HG02623 (cell line): Measurements from ENCODE around the gene DEFB131B.
"Not testable (repeated sequence)": the region's sequence is repeated elsewhere in the genome, so short reads cannot be mapped to it uniquely, and the experiment has no call there.

ENCODE experiments used
- ATAC-seq: cut with Tn5 transposase; IDR thresholded peaks from one replicate; pipeline ENCODE4 v1.9.1; 2021; ENCODE audit warnings: moderate library complexity; ENCODE audit not compliant: unreplicated experiment

The DEFB131B gene

GRCh38 chr11:71911321-71911985 lies 33.2 kb downstream of the DEFB131B start:
- not testable (repeated sequence) for ATAC-seq

- ATAC-seq, result not testable (repeated sequence)
Measured at GRCh38 chr11:71911986-71912340, 33.7 kb downstream of the DEFB131B start.

GRCh38 chr11:71913756-71914526 lies 35.7 kb downstream of the DEFB131B start:
- no peak for ATAC-seq

GRCh38 chr11:71914617-71915189 lies 36.5 kb downstream of the DEFB131B start:
- no peak for ATAC-seq

- ATAC-seq, result no peak
Measured at GRCh38 chr11:71917646-71918140, 39.4 kb downstream of the DEFB131B start.

- peak; percentile 51 for ATAC-seq
Measured at GRCh38 chr11:71927820-71928736, 49.8 kb downstream of the DEFB131B start, which contains the start of gene XNDC1N. Gene XNDC1N (minus strand): TSS chr11:71928594. CDS start chr11:71923353, 5,241 bp downstream.

- peak; percentile 72 for ATAC-seq
Measured at GRCh38 chr11:71928737-71929443, 50.6 kb downstream of the DEFB131B start, which contains the start of gene RNF121. Gene RNF121 (plus strand): TSS chr11:71929046. CDS start chr11:71929062, 16 bp downstream.

GRCh38 chr11:71929491-71929890 lies 51.2 kb downstream of the DEFB131B start:
- ATAC-seq, result no peak

GRCh38 chr11:71930556-71931244 lies 52.4 kb downstream of the DEFB131B start:
- ATAC-seq, result no peak

GRCh38 chr11:71931245-71931602 lies 53.0 kb downstream of the DEFB131B start:
- no peak for ATAC-seq

- no peak for ATAC-seq
Measured at GRCh38 chr11:71933141-71933933, 55.1 kb downstream of the DEFB131B start.
